GM23338 (cell line): ENCODE results near the gene RMND5B. TPM values are rescaled to one million over a fixed set of nuclear protein-coding genes. Genes with fewer than 3 reads are reported as not detected.
A peak's percentile ranks its signal among the peaks of the same experiment; 100 is the strongest.

Source experiments
- ATAC-seq: fragments of 200-7000 bp; cut with Tn5 transposase; 3 replicates; pipeline ENCODE4 v1.9.1; 2020
- DNase-seq: peaks from one replicate; pipeline ENCODE4 v3.0.0-alpha.2; 2015; ENCODE audit warnings: low spot score
- H2AFZ ChIP-seq: fragments of 200-600 bp; sonication (generic); 2 replicates; pipeline ENCODE4 v1.8.0; 2016; ENCODE audit warnings: antibody characterized with exemption, mild to moderate bottlenecking, moderate library complexity
- H3F3A ChIP-seq: fragments of 200-600 bp; sonication (generic); replicated peaks from 2 replicates; pipeline ENCODE4 v1.8.0; 2017; ENCODE audit warnings: antibody characterized with exemption, mixed run types, low read depth
- H3K27ac ChIP-seq: fragments of 200-600 bp; sonication (generic); 2 replicates; pipeline ENCODE4 v1.6.1; 2016; ENCODE audit warnings: low read depth
- H3K27me3 ChIP-seq: fragments of 200-600 bp; sonication (generic); 2 replicates; pipeline ENCODE4 v1.8.0; 2016; ENCODE audit warnings: mild to moderate bottlenecking, mixed run types, moderate library complexity; ENCODE audit not compliant: insufficient read depth
- H3K36me3 ChIP-seq: fragments of 200-600 bp; sonication (generic); 2 replicates; pipeline ENCODE4 v1.8.0; 2016; ENCODE audit warnings: mild to moderate bottlenecking; ENCODE audit not compliant: insufficient read depth
- H3K4me1 ChIP-seq: fragments of 200-600 bp; sonication (generic); 2 replicates; pipeline ENCODE4 v1.8.0; 2016; ENCODE audit warnings: mild to moderate bottlenecking, moderate library complexity; ENCODE audit not compliant: insufficient read depth
- H3K4me2 ChIP-seq: fragments of 200-600 bp; sonication (generic); 2 replicates; pipeline ENCODE4 v1.7.1; 2017; ENCODE audit warnings: mixed run types
- H3K4me3 ChIP-seq: fragments of 200-600 bp; sonication (generic); 2 replicates; pipeline ENCODE4 v1.6.1; 2016; ENCODE audit warnings: mixed run types
- H3K79me2 ChIP-seq: fragments of 200-600 bp; sonication (generic); replicated peaks from 2 replicates; pipeline ENCODE4 v1.8.0; 2017; ENCODE audit warnings: mild to moderate bottlenecking; ENCODE audit not compliant: insufficient read depth
- H3K9me2 ChIP-seq: fragments of 200-600 bp; sonication (generic); 2 replicates; pipeline ENCODE4 v1.8.0; 2017; ENCODE audit not compliant: insufficient read depth
- H4K20me1 ChIP-seq: fragments of 200-600 bp; sonication (generic); replicated peaks from 2 replicates; pipeline ENCODE4 v1.8.0; 2017; ENCODE audit warnings: mild to moderate bottlenecking; ENCODE audit not compliant: insufficient read depth
- H3K27ac Mint-ChIP-seq: 2 replicates; pipeline ENCODE4 v1.8.0; 2020; ENCODE audit warnings: inconsistent platforms, mild to moderate bottlenecking, moderate library complexity, mixed read lengths
- H3K27me3 Mint-ChIP-seq: 3 replicates; pipeline ENCODE4 v1.8.0; 2022; ENCODE audit warnings: low read depth, mild to moderate bottlenecking, moderate library complexity, mixed read lengths, inconsistent platforms; ENCODE audit not compliant: insufficient read depth, poor library complexity
- H3K36me3 Mint-ChIP-seq: 3 replicates; pipeline ENCODE4 v1.8.0; 2021; ENCODE audit warnings: low read depth, mild to moderate bottlenecking, inconsistent platforms, moderate library complexity, mixed read lengths
- H3K4me1 Mint-ChIP-seq: 3 replicates; pipeline ENCODE4 v1.8.0; 2020; ENCODE audit warnings: mild to moderate bottlenecking, inconsistent platforms, mixed read lengths
- H3K4me3 Mint-ChIP-seq: 3 replicates; pipeline ENCODE4 v1.8.0; 2021; ENCODE audit warnings: moderate library complexity, mild to moderate bottlenecking, inconsistent platforms, mixed read lengths
- H3K9me3 Mint-ChIP-seq: 3 replicates; pipeline ENCODE4 v1.8.0; 2020; ENCODE audit warnings: moderate library complexity, mild to moderate bottlenecking, inconsistent platforms, mixed read lengths
- CREB1 ChIP-seq: fragments of 250-450 bp; sonication (Bioruptor Pico); IDR thresholded peaks from 2 replicates; pipeline ENCODE4 v1.5.0; 2020; ENCODE audit warnings: low read depth, mild to moderate bottlenecking, moderate library complexity
- POLR2AphosphoS5 ChIP-seq: IDR thresholded peaks from 2 replicates; pipeline ENCODE4 v1.6.1; 2016; ENCODE audit warnings: antibody characterized with exemption, low read depth
- STAT1 ChIP-seq: IDR thresholded peaks from one replicate; pipeline ENCODE4 v1.6.1; 2016; ENCODE audit warnings: antibody characterized with exemption; ENCODE audit not compliant: unreplicated experiment
- ZNF114 ChIP-seq: fragments of 250-450 bp; sonication (Bioruptor Pico); IDR thresholded peaks from 2 replicates; pipeline ENCODE4 v1.5.0; 2020; ENCODE audit warnings: mild to moderate bottlenecking, moderate library complexity
- ZNF331 ChIP-seq: fragments of 250-450 bp; sonication (Bioruptor Pico); IDR thresholded peaks from 2 replicates; pipeline ENCODE4 v1.5.0; 2020; ENCODE audit warnings: low read depth, mild to moderate bottlenecking, moderate library complexity
- polyA plus RNA-seq: library from polyadenylated mRNA; unstranded; fragments of >200 nt; fragmentation: Nextera tagmentation; extraction: Ambion mirVana; gene quantifications from 2 replicates; pipeline ENCODE4 v1.2.1, GENCODE V29; 2016
- total RNA-seq: library from RNA; depleted of rRNA; stranded (reverse); fragments of >200 nt; shearing (Covaris generic); gene quantifications from 2 replicates; pipeline ENCODE4 v1.2.3, GENCODE V29; 2014
- TF ChIP-seq, protein P1 (sequence below), 2 experiments: fragments of 200-600 bp in 1 of 2; sonication (generic) in 1 of 2; conservative IDR thresholded peaks; 2 replicates each; pipeline versions ENCODE4 v1.5.1 to v1.6.1; 2016 to 2017; ENCODE audit warnings: antibody characterized with exemption in 2 of 2, low read depth in 2 of 2, mild to moderate bottlenecking in 2 of 2, moderate library complexity in 1 of 2
- TF ChIP-seq, protein P2 (sequence below): IDR thresholded peaks from 2 replicates; pipeline ENCODE4 v1.6.1; 2016; ENCODE audit warnings: antibody characterized with exemption
- TF ChIP-seq, protein P3 (sequence below): fragments of 250-450 bp; sonication (Bioruptor Pico); IDR thresholded peaks from 2 replicates; pipeline ENCODE4 v1.5.0; 2020; ENCODE audit warnings: mild to moderate bottlenecking, moderate library complexity

RMND5B gene
- total and polyA plus RNA-seq, 2 experiments from 2014 or later = 47.5 to 101 TPM

DNA sequence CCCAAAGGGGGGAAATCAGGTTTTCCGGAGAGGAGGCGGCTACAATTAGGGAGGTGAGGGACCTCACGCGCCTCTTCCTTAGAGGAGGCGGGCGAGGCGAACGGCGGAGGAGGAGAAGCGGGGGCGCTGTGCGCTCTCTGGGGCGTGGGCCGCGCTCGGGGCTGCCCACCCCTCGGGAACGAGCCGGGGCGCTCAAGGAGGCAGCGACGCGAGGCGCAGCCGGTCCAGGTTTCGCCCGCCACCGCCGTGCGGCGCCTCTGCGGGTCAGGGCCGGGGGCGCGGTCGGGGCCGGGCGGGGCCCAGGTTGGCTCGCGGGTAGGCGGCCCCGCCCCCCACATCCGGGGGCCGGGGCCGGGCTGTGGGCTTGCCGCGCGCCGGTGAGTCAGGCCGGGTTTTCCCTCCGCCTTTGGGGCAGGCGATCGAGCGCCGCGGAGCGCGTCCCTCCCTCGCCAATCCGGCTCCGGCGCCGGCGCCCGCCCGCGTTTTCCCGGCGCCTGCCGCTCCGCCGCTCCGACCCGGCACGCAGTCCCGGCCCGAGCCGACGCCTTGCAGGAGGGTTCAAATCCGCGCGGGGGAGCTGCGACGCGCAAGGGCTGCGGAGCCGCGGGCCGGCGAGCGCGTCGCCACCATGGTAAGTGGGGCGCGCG lies 17.6 kb upstream of the RMND5B start, which contains the start of gene N4BP3:
Gene N4BP3, plus strand, starts transcription at position 392 of the 647 bp plus-strand sequence. CDS start 6,052 bp downstream, outside the sequence.
- ATAC-seq = peak; percentile 57
- H3K4me1 ChIP-seq = peaks cover 31% of the 10 kb centered on the region
- H3K4me3 ChIP-seq = peak within 1 kb of the TSS; percentile 92
- no peaks in the 10 kb centered on the region for H3K27me3 ChIP-seq
- Mint-ChIP-seq H3K27me3 (peaks cover 23% of the 10 kb centered on the region), H3K4me1 (peaks cover 38% of the 10 kb centered on the region), H3K27ac (peak within 1 kb of the TSS; percentile 97), H3K9me3 (peaks cover 12% of the 10 kb centered on the region), H3K4me3 (peak within 1 kb of the TSS; percentile 96), H3K36me3 (peaks cover 15% of the 10 kb centered on the region)
- 0 out of 2 replicates have a peak within 1 kb of the TSS, but pooled peaks have one; percentile 5 for H2AFZ ChIP-seq
- peaks cover 54% of the 10 kb centered on the region for H3K79me2 ChIP-seq
- H3K4me2 ChIP-seq = peak within 1 kb of the TSS; percentile 97
- peak; percentile 91 for DNase-seq
- no peaks in the 10 kb centered on the region for H3K36me3 ChIP-seq
- peak within 1 kb of the TSS; percentile 99 for H3K27ac ChIP-seq
- H3K9me2 ChIP-seq = no peaks in the 10 kb centered on the region
- TF ChIP-seq ZNF114 (CRISPR knock-in tag) (no peak), STAT1 (no peak), CREB1 (CRISPR knock-in tag) (peak; percentile 66), ZNF331 (CRISPR knock-in tag) (no peak), POLR2AphosphoS5 (peak; percentile 49)
- TF ChIP-seq, protein P1, sequence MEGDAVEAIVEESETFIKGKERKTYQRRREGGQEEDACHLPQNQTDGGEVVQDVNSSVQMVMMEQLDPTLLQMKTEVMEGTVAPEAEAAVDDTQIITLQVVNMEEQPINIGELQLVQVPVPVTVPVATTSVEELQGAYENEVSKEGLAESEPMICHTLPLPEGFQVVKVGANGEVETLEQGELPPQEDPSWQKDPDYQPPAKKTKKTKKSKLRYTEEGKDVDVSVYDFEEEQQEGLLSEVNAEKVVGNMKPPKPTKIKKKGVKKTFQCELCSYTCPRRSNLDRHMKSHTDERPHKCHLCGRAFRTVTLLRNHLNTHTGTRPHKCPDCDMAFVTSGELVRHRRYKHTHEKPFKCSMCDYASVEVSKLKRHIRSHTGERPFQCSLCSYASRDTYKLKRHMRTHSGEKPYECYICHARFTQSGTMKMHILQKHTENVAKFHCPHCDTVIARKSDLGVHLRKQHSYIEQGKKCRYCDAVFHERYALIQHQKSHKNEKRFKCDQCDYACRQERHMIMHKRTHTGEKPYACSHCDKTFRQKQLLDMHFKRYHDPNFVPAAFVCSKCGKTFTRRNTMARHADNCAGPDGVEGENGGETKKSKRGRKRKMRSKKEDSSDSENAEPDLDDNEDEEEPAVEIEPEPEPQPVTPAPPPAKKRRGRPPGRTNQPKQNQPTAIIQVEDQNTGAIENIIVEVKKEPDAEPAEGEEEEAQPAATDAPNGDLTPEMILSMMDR (conservative IDR thresholded peaks at IDR 0.05; ENCODE audit: low read depth in 2 of 2) = peak; percentile 17 to 36; a peak in 2 of 4 replicates
- no peaks in the 10 kb centered on the region; the same call in 1 of the 2 replicates for H4K20me1 ChIP-seq
- H3F3A ChIP-seq = peaks cover 19% of the 10 kb centered on the region

DNA sequence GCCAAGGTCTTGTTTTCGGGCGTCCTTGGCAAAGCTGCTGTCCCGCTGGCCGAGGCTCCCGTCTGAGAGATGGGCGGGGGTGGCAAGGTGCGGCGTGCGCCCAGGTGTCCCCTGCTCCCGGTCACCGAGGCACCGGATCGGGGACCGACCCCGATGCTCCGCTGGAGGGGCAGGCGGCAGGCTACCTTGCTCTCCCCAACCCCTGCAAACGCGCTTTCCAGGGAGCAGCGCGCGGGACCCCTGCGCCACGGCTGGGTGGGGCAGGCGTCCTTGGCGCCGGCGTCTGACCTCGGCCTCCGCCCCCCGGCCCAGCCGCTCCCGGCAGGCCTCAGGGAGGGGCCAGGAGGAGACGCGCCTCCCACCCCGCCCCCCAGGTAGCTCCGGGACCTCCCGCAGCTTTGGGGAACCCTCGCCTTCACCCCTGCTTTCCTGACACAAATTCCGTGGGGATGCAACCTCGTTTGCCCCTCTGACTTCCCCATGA lies 16.9 kb upstream of the RMND5B start:
- H3K4me3 ChIP-seq = peak overlapping the region; percentile 92
- Mint-ChIP-seq H3K4me1 (peaks cover 37% of the 10 kb centered on the region), H3K27ac (peak overlapping the region; percentile 97), H3K27me3 (peaks cover 22% of the 10 kb centered on the region), H3K4me3 (peak overlapping the region; percentile 96), H3K9me3 (peaks cover 12% of the 10 kb centered on the region), H3K36me3 (peaks cover 15% of the 10 kb centered on the region)
- H2AFZ ChIP-seq = no peak overlapping the region
- peaks cover 34% of the 10 kb centered on the region for H3K4me1 ChIP-seq
- no peaks in the 10 kb centered on the region; the same call in 1 of the 2 replicates for H4K20me1 ChIP-seq
- TF ChIP-seq, protein P2, sequence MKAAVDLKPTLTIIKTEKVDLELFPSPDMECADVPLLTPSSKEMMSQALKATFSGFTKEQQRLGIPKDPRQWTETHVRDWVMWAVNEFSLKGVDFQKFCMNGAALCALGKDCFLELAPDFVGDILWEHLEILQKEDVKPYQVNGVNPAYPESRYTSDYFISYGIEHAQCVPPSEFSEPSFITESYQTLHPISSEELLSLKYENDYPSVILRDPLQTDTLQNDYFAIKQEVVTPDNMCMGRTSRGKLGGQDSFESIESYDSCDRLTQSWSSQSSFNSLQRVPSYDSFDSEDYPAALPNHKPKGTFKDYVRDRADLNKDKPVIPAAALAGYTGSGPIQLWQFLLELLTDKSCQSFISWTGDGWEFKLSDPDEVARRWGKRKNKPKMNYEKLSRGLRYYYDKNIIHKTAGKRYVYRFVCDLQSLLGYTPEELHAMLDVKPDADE = no peak
- TF ChIP-seq, protein P3, sequence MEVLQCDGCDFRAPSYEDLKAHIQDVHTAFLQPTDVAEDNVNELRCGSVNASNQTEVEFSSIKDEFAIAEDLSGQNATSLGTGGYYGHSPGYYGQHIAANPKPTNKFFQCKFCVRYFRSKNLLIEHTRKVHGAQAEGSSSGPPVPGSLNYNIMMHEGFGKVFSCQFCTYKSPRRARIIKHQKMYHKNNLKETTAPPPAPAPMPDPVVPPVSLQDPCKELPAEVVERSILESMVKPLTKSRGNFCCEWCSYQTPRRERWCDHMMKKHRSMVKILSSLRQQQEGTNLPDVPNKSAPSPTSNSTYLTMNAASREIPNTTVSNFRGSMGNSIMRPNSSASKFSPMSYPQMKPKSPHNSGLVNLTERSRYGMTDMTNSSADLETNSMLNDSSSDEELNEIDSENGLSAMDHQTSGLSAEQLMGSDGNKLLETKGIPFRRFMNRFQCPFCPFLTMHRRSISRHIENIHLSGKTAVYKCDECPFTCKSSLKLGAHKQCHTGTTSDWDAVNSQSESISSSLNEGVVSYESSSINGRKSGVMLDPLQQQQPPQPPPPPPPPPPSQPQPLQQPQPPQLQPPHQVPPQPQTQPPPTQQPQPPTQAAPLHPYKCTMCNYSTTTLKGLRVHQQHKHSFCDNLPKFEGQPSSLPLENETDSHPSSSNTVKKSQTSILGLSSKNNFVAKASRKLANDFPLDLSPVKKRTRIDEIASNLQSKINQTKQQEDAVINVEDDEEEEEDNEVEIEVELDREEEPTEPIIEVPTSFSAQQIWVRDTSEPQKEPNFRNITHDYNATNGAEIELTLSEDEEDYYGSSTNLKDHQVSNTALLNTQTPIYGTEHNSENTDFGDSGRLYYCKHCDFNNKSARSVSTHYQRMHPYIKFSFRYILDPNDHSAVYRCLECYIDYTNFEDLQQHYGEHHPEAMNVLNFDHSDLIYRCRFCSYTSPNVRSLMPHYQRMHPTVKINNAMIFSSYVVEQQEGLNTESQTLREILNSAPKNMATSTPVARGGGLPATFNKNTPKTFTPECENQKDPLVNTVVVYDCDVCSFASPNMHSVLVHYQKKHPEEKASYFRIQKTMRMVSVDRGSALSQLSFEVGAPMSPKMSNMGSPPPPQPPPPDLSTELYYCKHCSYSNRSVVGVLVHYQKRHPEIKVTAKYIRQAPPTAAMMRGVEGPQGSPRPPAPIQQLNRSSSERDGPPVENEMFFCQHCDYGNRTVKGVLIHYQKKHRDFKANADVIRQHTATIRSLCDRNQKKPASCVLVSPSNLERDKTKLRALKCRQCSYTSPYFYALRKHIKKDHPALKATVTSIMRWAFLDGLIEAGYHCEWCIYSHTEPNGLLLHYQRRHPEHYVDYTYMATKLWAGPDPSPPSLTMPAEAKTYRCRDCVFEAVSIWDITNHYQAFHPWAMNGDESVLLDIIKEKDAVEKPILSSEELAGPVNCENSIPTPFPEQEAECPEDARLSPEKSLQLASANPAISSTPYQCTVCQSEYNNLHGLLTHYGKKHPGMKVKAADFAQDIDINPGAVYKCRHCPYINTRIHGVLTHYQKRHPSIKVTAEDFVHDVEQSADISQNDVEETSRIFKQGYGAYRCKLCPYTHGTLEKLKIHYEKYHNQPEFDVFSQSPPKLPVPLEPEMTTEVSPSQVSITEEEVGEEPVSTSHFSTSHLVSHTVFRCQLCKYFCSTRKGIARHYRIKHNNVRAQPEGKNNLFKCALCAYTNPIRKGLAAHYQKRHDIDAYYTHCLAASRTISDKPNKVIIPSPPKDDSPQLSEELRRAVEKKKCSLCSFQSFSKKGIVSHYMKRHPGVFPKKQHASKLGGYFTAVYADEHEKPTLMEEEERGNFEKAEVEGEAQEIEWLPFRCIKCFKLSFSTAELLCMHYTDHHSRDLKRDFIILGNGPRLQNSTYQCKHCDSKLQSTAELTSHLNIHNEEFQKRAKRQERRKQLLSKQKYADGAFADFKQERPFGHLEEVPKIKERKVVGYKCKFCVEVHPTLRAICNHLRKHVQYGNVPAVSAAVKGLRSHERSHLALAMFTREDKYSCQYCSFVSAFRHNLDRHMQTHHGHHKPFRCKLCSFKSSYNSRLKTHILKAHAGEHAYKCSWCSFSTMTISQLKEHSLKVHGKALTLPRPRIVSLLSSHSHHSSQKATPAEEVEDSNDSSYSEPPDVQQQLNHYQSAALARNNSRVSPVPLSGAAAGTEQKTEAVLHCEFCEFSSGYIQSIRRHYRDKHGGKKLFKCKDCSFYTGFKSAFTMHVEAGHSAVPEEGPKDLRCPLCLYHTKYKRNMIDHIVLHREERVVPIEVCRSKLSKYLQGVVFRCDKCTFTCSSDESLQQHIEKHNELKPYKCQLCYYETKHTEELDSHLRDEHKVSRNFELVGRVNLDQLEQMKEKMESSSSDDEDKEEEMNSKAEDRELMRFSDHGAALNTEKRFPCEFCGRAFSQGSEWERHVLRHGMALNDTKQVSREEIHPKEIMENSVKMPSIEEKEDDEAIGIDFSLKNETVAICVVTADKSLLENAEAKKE (CRISPR knock-in tag) = no peak
- no peaks in the 10 kb centered on the region for H3K9me2 ChIP-seq
- peaks cover 61% of the 10 kb centered on the region for H3K79me2 ChIP-seq
- H3K4me2 ChIP-seq = peak overlapping the region; percentile 97
- DNase-seq = peak; percentile 63
- H3K27ac ChIP-seq = peak overlapping the region; percentile 99
- no peaks in the 10 kb centered on the region for H3K36me3 ChIP-seq
- H3K27me3 ChIP-seq = no peaks in the 10 kb centered on the region
- H3F3A ChIP-seq = peaks cover 19% of the 10 kb centered on the region
- peak; percentile 23 for ATAC-seq
